SK-N-SH (cell line): Measurements from ENCODE around the gene VAV1. TPM values are rescaled to one million over a fixed set of nuclear protein-coding genes. Genes with fewer than 3 reads are reported as not detected.

Source experiments
- CTCF ChIA-PET: fragments of 300-600, 350-600 bp; formaldehyde crosslinking; extraction: SDS; loops from one replicate; lab custom pipeline; 2021; lab: Yijun Ruan, JAX
- POLR2A ChIA-PET: fragments of 350-600 bp; sonication (Branson Sonifier 250); formaldehyde crosslinking; extraction: SDS; loops from one replicate; lab custom pipeline; 2020; ENCODE audit warnings: antibody characterized with exemption, inconsistent platforms; lab: Yijun Ruan, JAX
- DNase-seq: peaks from one replicate; pipeline ENCODE4 v3.0.0; 2012
- H2AFZ ChIP-seq: fragments of 200-600 bp; sonication (generic); 2 replicates; pipeline ENCODE4 v1.8.1; 2016; ENCODE audit warnings: antibody characterized with exemption, mild to moderate bottlenecking, low read depth
- H3F3A ChIP-seq: fragments of 200-600 bp; sonication (generic); replicated peaks from 2 replicates; pipeline ENCODE3; 2016; ENCODE audit warnings: antibody characterized with exemption, mild to moderate bottlenecking; ENCODE audit not compliant: insufficient read depth
- H3K27ac ChIP-seq, 2 experiments: fragments of 200-500 bp in 1 of 2; fragments of 200-600 bp in 1 of 2; sonication (Bioruptor generic) in 1 of 2; sonication (generic), shearing (Covaris generic) in 1 of 2; 2 replicates each; pipeline versions ENCODE4 v1.5.1 to v1.6.1; 2014 to 2016; ENCODE audit warnings: low read depth in 2 of 2, inconsistent platforms in 1 of 2, low read length in 1 of 2, mild to moderate bottlenecking in 1 of 2, mixed read lengths in 1 of 2
- H3K27me3 ChIP-seq: fragments of 200-600 bp; sonication (generic), shearing (Covaris generic); 2 replicates; pipeline ENCODE4 v1.6.1; 2016; ENCODE audit warnings: mixed run types; ENCODE audit not compliant: insufficient read depth
- H3K36me3 ChIP-seq, 2 experiments: fragments of 200-500 bp in 1 of 2; fragments of 200-600 bp in 1 of 2; sonication (Bioruptor generic) in 1 of 2; sonication (generic) in 1 of 2; replicated peaks in 1 of 2; 2 replicates each; pipeline versions ENCODE3 to v1.5.1; 2014 to 2016; ENCODE audit warnings: low read length in 1 of 2, mild to moderate bottlenecking in 1 of 2; ENCODE audit not compliant: insufficient read depth in 2 of 2, control insufficient read depth in 1 of 2
- H3K4me1 ChIP-seq, 2 experiments: fragments of 200-500 bp in 1 of 2; fragments of 200-600 bp in 1 of 2; sonication (Bioruptor generic) in 1 of 2; sonication (generic), shearing (Covaris generic) in 1 of 2; 2 replicates each; pipeline versions ENCODE4 v1.5.1 to v1.6.1; 2014 to 2016; ENCODE audit warnings: low read depth in 1 of 2, low read length in 1 of 2, mixed run types in 1 of 2; ENCODE audit not compliant: insufficient read depth in 2 of 2, control insufficient read depth in 1 of 2
- H3K4me2 ChIP-seq: fragments of 200-600 bp; sonication (generic), shearing (Covaris generic); 2 replicates; pipeline ENCODE4 v1.6.1; 2017; ENCODE audit warnings: mixed run types
- H3K4me3 ChIP-seq, 2 experiments: fragments of 200-500 bp in 1 of 2; fragments of 200-600 bp in 1 of 2; sonication (Bioruptor generic) in 1 of 2; sonication (generic), shearing (Covaris generic) in 1 of 2; 2 replicates each; pipeline versions ENCODE4 v1.5.1 to v1.8.1; 2014 to 2016; ENCODE audit warnings: low read depth in 2 of 2, inconsistent platforms in 1 of 2, low read length in 1 of 2, mild to moderate bottlenecking in 1 of 2, mixed read lengths in 1 of 2, moderate library complexity in 1 of 2
- H3K79me2 ChIP-seq: fragments of 200-600 bp; sonication (generic); 2 replicates; pipeline ENCODE4 v1.8.1; 2017; ENCODE audit warnings: mild to moderate bottlenecking; ENCODE audit not compliant: insufficient read depth
- H3K9ac ChIP-seq: fragments of 200-600 bp; sonication (generic); 2 replicates; pipeline ENCODE4 v1.6.1; 2017; ENCODE audit warnings: mixed run types
- H3K9me2 ChIP-seq: fragments of 200-600 bp; sonication (generic); 2 replicates; pipeline ENCODE4 v1.6.1; 2017; ENCODE audit warnings: mixed run types
- H3K9me3 ChIP-seq: fragments of 200-600 bp; sonication (generic); 2 replicates; pipeline ENCODE4 v1.6.1; 2017; ENCODE audit warnings: mixed run types, mild to moderate bottlenecking, moderate library complexity
- H4K20me1 ChIP-seq: fragments of 200-600 bp; sonication (generic); 2 replicates; pipeline ENCODE4 v1.6.1; 2017; ENCODE audit warnings: mild to moderate bottlenecking, mixed run types; ENCODE audit not compliant: insufficient read depth
- CHD2 ChIP-seq: fragments of 150-350 bp; IDR thresholded peaks from 2 replicates; pipeline ENCODE4 v1.6.1; 2018; ENCODE audit warnings: low read length; ENCODE audit not compliant: partially characterized antibody
- CTCF ChIP-seq: fragments of 200-600 bp; sonication (generic); IDR thresholded peaks from 2 replicates; pipeline ENCODE4 v1.6.1; 2017; ENCODE audit warnings: antibody characterized with exemption, mild to moderate bottlenecking, moderate library complexity
- FOXJ3 ChIP-seq: sonication (generic); formaldehyde crosslinking; IDR thresholded peaks from 2 replicates; pipeline ENCODE4 v1.5.1; 2020; ENCODE audit warnings: mild to moderate bottlenecking, missing genetic modification reagents
- FOXM1 ChIP-seq: IDR thresholded peaks from 2 replicates; pipeline ENCODE4 v1.4.0; 2012; ENCODE audit warnings: low read depth, mild to moderate bottlenecking
- GATA2 ChIP-seq: sonication (generic); formaldehyde crosslinking; IDR thresholded peaks from 2 replicates; pipeline ENCODE4 v1.5.0; 2020; ENCODE audit warnings: mild to moderate bottlenecking, missing genetic modification reagents
- IRF3 ChIP-seq: fragments of 150-350 bp; IDR thresholded peaks from 2 replicates; pipeline ENCODE4 v1.6.1; 2016; ENCODE audit warnings: mild to moderate bottlenecking, low read depth, low read length
- JUND ChIP-seq: IDR thresholded peaks from 2 replicates; pipeline ENCODE4 v1.4.0; 2012
- MXI1 ChIP-seq: IDR thresholded peaks from 2 replicates; pipeline ENCODE4 v1.6.1; 2012; ENCODE audit warnings: mild to moderate bottlenecking, low read depth, low read length, improper control_type of control experiment
- NFIC ChIP-seq: IDR thresholded peaks from 2 replicates; pipeline ENCODE4 v1.4.0; 2012; ENCODE audit warnings: borderline replicate concordance
- NRF1 ChIP-seq: IDR thresholded peaks from 2 replicates; pipeline ENCODE4 v1.6.1; 2012; ENCODE audit warnings: low read depth, mild to moderate bottlenecking, low read length
- PBX3 ChIP-seq: IDR thresholded peaks from 2 replicates; pipeline ENCODE4; 2012
- POLR2AphosphoS5 ChIP-seq: IDR thresholded peaks from 2 replicates; pipeline ENCODE4 v1.6.1; 2012; ENCODE audit warnings: low read depth, low read length
- RAD21 ChIP-seq: IDR thresholded peaks from 2 replicates; pipeline ENCODE4 v1.6.1; 2012; ENCODE audit warnings: mild to moderate bottlenecking, low read length
- RCOR1 ChIP-seq: fragments of 150-350 bp; IDR thresholded peaks from 2 replicates; pipeline ENCODE4 v1.6.1; 2017; ENCODE audit warnings: antibody characterized with exemption, low read length
- REST ChIP-seq: IDR thresholded peaks from 2 replicates; pipeline ENCODE4 v1.6.1; 2012; ENCODE audit warnings: mild to moderate bottlenecking, low read depth, low read length, moderate library complexity
- SIN3A ChIP-seq: IDR thresholded peaks from 2 replicates; pipeline ENCODE4 v1.6.1; 2012; ENCODE audit warnings: low read depth, mild to moderate bottlenecking, low read length, moderate library complexity, borderline replicate concordance
- USF1 ChIP-seq: IDR thresholded peaks from 2 replicates; pipeline ENCODE4 v1.4.0; 2012; ENCODE audit warnings: low read depth, borderline replicate concordance
- USF2 ChIP-seq: fragments of 150-350 bp; IDR thresholded peaks from 2 replicates; pipeline ENCODE4 v1.6.1; 2017; ENCODE audit warnings: antibody characterized with exemption, low read length, low read depth, borderline replicate concordance
- YY1 ChIP-seq: IDR thresholded peaks from 2 replicates; pipeline ENCODE4 v1.4.0; 2012; ENCODE audit warnings: low read depth, mild to moderate bottlenecking
- WGBS: methylation state at CpG from one replicate; pipeline ENCODE4 v1.1.6; 2017; ENCODE audit warnings: low lambda C conversion rate; 5-methylcytosine and 5-hydroxymethylcytosine counted together
- polyA plus RNA-seq, 3 experiments: library from polyadenylated mRNA; depleted of rRNA; stranded (reverse); fragments of >200 nt; gene quantifications; 2 replicates each; pipeline ENCODE4 v1.2.3, GENCODE V29; 2012

The VAV1 gene
- polyA plus RNA-seq, 1 of the 3 experiments (the other 2 are of a cell fraction) = 0.02 TPM

GRCh38 chr19:6796278-6796677 lies 23.8 kb downstream of the VAV1 start (continued):
- no peak for TF ChIP-seq CTCF
- TF ChIP-seq IRF3 = no peak
- no peak for TF ChIP-seq GATA2 (CRISPR knock-in tag)
- no peak for TF ChIP-seq JUND
- no peak for TF ChIP-seq USF2

- Histone ChIP-seq H3K4me2 (no peak overlapping the region), H3K4me3 (no peak overlapping the region), H3K9me3 (no peaks in the 10 kb centered on the region), H3K4me1 (peaks cover 0 to 2% of the 10 kb centered on the region in 2 experiments; a peak in 1 of 4 replicates), H3K9ac (no peak overlapping the region), H3F3A (no peaks in the 10 kb centered on the region), H4K20me1 (no peaks in the 10 kb centered on the region), H3K79me2 (no peaks in the 10 kb centered on the region), H3K27me3 (peaks cover 22% of the 10 kb centered on the region; the same call in 1 of the 2 replicates), H3K27ac (no peak overlapping the region), H3K9me2 (no peaks in the 10 kb centered on the region), H3K36me3 (no peaks in the 10 kb centered on the region), H2AFZ (no peak overlapping the region)
- ChIA-PET CTCF (no interaction called here), POLR2A (no interaction called here)
- TF ChIP-seq RCOR1 = no peak
- TF ChIP-seq RAD21 = no peak
- TF ChIP-seq REST = no peak
- TF ChIP-seq POLR2AphosphoS5 = no peak
- no peak for TF ChIP-seq FOXJ3
- TF ChIP-seq CHD2 = no peak
- no peak for TF ChIP-seq USF2
- no peak for TF ChIP-seq JUND
- TF ChIP-seq NRF1 = no peak
- TF ChIP-seq YY1 = no peak
- no peak for TF ChIP-seq MXI1
- no peak for TF ChIP-seq SIN3A
- TF ChIP-seq NFIC = no peak
- no peak for TF ChIP-seq FOXM1
- no peak for TF ChIP-seq USF1
- TF ChIP-seq PBX3 = no peak
- DNase-seq = no peak
- 30% methylated on average over 9 of the region's 9 CpGs for WGBS
Measured at GRCh38 chr19:6797646-6798045, 25.1 kb downstream of the VAV1 start.
